M059J (cell line): ENCODE measurements around the gene SAP30. TPM values are rescaled to one million over a fixed set of nuclear protein-coding genes. Genes with fewer than 3 reads are reported as not detected.
A peak's percentile ranks its signal among the peaks of the same experiment; 100 is the strongest.

ENCODE experiments used
- DNase-seq: peaks from one replicate; pipeline ENCODE4 v3.0.0-alpha.2; 2012; ENCODE audit warnings: low read depth
- total RNA-seq: library from RNA; depleted of rRNA; stranded (reverse); fragments of >200 nt; shearing (Covaris generic); gene quantifications from 2 replicates; pipeline ENCODE4 v1.2.3, GENCODE V29; 2014

SAP30 gene
- total RNA-seq, 1 experiment from 2014 or later, result 46.4 TPM

DNA sequence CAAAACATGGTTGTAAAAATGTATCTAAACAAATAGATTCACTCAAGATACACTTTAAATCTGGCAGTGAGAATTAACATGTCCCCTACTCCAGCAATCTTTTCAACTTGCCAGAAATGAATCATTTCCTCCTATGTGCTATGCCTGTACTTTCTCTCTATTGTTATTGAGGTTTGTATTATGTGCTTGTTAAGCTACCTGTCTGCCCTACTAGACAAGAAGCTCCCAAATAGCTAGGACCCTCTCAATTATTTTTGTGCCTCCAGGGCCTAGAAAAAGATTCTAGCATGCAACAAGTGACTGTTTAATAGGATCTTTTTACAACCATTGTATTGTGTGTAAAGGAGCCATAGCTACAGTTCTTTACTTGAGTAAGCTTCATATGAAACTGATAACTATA lies 3.5 kb upstream of the SAP30 start:
- DNase-seq, result peak; percentile 21

DNA sequence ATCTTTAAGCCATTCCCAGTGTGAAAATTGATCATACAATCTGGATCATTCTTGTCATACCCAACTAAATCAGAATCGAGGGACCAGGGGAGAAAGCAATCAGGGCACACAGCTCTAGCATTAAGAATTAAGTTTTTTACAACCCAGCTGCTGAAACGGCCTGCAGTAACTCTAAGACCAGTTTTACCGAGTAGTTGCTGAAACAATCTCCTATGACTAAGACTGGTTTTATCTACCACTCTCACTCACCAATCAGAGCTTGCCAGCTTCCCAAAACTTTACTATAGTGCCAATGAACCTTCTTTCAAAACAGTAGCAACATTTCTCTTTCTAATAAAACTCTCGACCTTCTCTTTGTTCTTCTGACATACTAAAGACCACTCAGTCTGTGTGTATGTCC lies 2.8 kb upstream of the SAP30 start:
- DNase-seq, result peak; percentile 60

DNA sequence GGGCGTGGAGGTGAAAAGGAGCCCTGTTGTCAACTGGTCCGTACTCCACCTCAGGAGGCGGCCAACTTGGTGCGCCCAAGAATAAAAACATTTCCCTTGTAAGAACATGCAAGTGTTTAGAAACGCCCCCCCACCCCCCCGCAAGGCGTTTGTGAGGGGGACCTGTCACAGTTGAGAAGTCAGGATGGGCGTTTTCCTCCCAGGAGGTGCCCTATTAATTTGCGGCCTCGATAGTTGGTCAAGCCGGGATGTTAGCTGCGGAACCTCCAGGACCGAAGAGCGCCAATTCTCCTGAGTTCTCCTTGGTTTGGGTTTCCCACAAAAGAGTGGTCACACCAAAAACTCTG lies 651 bp upstream of the SAP30 start:
- no peak for DNase-seq

DNA sequence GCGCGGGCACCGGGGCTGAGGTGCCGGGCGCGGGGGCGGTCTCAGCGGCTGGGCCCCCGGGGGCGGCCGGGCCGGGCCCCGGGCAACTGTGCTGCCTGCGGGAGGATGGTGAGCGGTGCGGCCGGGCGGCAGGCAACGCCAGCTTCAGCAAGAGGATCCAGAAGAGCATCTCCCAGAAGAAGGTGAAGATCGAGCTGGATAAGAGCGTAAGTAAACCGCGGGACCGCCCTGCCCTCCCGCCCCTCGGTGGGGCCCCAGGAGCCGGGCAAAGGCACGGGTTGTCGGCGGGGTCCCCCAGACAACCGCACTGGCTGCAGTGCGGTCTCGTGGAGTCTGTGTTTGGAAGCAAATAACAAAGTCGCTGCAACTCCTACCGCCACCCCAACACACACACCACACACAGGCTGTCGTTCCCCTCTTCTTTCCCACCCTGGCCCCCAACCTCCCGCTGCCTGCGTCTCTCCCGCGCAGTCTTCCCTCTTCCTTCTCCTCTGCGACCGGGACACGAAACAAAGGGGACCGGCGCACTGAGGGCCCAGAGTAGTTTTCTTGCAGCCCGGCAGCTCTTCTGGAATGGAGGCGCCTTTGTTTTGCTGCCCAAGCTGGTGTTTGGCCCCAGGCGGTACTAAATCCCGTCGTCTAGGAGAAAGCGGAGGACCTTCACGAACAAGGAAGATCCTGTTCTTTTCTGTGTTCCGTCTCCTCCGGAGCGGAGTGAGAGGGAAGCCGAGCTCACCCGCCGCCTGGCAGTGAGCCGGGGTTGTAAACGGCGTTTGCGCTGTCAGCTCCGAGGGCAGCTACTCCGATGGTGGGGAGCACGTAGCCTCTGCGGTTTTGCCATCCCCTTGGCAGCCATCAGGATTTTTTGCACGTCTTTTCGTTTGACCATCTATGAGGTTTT lies 788 bp downstream of the SAP30 start:
- DNase-seq, result peak; percentile 72

DNA sequence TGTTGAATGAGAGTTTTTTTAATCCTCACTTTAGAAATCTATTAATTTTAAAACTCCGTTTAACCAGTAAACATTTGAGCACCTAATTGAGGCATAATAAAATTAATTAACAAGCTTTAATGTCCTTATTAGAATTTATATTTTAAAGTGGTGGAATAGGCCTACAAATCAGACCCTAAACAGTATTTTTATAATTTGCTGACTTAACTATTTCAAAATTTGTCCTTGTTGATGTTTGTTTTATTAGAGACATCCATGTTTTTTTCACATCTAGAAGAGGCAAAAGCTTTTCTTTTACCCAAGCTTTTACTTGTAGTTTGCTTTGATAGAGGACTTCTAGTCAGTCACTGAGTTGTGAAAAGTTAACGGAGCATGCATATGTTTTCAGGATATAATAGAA lies 3.8 kb downstream of the SAP30 start:
- DNase-seq, result no peak

DNA sequence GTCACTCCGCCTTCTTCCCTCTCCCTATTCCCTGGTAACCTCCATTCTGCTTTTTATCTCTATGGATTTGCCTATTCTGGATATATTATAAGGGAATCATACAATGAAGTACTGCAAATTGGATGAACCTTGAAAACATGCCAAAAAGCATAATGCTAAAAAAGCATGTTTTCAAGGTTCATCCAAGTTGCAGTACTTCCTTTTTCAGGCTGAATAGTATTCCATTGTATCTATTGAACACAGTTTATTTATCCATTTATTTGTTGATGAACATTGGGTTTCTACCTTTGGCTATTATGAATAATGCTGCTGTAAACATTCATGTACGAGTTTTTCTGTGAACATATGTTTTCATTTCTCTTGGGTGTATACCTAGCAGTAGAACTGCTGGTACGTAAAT lies 9.2 kb downstream of the SAP30 start:
- no peak for DNase-seq

DNA sequence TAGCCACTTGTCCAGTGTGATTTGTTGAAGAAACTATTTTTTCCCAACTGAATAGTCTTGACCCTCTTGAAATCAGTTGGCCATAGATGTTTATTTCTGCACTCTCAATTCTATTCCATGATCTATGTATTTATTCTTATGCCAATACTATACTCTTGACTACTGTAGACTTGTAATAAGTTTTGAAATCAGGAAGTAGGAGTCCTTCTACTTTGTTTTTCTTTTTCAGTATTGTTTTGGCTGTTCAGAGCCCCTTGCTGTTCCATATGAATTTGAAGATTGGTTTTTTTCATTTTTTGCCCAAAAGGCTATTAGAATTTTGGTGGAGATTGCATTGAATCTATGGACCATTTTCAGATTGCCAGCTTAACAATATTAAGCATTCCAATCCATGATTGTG lies 10.2 kb downstream of the SAP30 start:
- no peak for DNase-seq

DNA sequence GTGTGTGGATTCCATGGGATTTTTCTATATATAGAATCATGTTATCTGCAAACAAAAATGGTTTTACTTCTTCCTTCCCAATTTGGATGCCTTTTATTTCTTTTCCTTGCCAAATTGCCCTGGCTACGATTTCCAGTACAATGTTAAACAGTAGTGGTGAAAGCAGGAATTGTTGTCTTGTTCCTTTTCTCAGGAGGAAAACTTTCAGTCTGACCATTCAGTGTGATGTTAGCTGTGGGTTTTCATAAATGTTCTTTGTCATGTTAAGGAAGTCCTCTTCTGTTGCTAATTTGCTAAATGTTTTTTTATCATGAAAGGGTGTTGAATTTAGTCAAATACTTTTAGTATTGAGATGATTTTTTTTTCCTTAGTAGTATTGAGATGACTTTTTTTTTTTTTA lies 10.9 kb downstream of the SAP30 start:
- no peak for DNase-seq

DNA sequence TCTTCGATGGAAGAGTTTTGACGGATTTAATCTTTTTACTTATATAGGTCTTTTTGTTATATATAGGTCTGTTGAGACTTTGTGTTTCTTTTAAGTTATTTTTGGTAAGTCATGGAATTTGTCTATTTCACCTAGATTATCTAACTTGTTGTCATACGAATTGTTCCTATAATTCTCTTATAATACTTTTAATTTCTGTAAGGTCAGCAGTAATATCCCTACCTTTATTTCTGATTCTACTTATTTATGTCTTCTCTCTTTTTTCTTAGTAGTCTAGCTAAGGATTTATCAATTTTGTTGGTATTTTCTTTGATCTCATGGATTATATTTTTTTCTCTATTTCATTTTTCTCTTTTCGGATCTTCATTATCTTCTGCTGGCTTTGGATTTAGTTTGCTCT lies 11.6 kb downstream of the SAP30 start:
- DNase-seq, result no peak

DNA sequence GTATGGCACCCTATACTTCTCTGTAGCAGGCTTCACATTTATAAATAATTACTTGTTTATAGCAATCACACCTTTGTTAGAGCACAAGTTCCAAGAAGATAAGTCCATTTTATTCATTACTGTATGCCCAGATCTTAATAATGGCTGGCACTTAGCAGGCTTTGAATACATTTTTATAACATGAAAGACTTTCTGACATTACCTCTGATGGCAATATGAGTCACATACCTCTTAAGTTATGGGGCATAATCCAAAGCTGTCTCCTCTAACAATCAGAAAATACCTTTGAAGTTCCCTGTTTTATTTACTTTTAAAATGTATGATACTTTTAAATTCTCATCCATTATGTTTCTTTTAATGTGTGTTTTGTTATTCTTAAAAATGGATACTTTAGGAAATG lies 16.0 kb downstream of the SAP30 start:
- no peak for DNase-seq

DNA sequence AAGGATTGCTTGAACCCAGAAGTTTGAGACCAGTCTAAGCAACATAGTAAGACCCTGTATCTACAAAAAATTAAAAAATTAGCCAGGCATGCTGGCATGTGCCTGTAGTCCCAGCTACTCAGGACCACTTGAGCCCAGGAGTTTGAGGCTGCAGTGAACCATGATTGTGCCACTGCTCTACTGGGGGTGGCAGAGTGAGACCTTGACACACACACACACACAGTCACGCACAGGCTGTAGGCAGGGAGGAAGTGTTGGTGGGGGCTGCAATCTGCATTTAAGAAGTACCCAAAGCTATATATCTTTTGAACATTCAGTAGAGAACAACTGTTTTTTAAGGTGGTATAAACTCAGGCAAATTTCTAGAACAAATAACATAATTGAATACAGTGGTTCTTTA lies 20.9 kb downstream of the SAP30 start:
- DNase-seq, result no peak

DNA sequence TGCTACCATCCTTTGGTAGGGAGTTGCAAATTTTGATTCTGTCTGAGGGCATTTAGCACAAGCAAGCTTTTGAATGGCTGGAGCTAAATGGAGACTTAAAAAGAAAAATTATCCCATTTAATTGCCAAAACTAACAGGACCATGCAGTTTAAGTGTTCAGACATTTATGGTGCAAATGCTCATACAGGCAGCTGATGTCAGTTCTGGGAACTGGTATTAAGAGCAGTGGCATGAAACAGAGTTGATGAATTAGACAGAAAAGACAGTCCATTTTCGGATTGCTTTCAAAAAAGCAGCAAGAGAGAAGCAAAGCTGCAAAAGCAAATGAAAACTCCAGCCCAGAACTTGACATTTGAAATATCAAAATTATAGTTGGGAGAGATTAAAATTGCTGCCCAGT lies 26.9 kb downstream of the SAP30 start:
- DNase-seq, result no peak

DNA sequence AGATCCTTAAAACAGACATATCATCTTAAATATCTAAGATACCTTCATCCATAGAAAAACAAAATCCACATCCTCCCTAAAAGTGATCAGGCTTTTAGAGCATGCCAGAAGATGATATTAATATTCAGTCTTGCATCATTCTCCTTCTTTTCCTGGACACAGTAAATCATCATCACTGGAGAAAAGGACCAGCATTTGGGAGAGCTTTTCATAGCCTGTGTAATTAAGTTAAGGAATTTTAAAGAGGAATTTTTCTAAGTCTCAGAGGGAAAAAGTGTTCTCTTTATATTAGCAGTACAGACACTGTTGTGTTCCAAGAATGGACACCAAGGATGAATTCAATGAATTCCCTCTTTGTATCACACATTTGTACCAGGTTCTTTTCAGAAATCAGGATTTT lies 27.5 kb downstream of the SAP30 start:
- DNase-seq, result no peak

DNA sequence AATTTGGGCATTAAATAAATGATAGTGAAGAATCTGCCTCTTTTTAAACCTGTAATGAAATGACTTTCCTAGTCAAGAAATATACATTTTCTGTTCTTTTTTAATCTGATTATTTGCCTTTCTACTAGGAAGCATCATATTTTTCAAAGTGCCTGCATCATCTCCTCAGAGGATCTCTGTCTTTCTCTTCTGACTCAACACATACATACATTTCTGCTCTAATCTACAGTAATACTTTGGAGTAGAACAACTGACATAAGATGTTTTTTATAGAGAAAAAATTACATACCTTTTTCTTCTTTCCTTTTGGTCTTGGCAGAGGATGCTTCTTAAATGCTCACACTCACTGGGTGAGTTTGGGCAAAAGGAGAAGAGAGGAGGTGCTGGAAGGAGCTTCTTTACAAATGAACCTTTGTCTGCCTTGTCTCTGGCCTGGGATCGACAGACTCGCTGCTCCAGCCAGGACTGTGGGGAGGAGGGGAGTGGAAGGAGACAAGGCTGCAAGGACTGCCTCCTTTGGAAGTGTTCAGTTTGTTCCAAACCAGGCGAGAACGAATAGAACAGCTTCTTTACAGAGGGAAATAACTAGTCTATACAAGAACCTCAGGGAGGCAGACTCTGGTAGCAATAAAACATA lies 28.1 kb downstream of the SAP30 start, which contains the start of gene SCRG1:
Gene SCRG1 (minus strand): TSS at position 338 of the 637 bp plus-strand sequence. CDS start 7,702 bp downstream, outside the sequence.
- DNase-seq, result no peak

DNA sequence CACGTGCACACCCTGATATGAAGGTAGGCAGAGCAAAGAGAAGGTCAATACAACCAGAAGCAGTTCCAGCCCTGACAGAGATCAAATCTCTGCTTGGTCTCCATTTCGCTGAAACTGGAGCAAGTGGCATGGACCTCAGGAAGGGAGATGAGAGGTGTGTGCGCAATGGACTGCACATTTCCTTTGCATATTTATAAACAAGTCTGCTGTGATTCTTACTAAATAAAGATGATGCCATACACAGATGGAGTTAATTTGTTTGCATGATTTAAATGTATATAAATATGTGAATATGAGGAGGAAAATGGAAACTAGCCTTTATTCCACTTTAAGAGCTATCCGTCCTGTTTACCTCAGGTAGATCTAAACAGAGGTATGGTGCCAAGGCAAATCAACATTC lies 30.3 kb downstream of the SAP30 start:
- no peak for DNase-seq

DNA sequence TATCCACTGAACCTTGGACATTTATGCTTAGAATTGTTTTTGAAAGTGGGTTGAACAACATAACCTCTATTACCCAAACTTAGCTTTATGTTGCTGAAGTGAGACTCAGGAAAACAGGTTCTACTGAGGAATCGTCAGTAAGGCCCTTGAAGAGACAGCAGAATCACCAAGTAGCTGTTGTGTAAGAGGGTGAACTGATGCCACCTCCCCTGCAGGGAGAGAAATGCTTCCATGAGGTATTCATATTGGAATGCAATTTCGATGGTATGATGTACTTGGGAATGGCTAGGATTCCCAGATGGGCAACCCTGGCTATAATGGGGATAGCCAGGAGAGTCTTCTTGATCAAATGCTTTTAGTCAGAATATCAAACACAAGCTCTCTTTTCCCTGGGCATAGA lies 32.3 kb downstream of the SAP30 start:
- no peak for DNase-seq

DNA sequence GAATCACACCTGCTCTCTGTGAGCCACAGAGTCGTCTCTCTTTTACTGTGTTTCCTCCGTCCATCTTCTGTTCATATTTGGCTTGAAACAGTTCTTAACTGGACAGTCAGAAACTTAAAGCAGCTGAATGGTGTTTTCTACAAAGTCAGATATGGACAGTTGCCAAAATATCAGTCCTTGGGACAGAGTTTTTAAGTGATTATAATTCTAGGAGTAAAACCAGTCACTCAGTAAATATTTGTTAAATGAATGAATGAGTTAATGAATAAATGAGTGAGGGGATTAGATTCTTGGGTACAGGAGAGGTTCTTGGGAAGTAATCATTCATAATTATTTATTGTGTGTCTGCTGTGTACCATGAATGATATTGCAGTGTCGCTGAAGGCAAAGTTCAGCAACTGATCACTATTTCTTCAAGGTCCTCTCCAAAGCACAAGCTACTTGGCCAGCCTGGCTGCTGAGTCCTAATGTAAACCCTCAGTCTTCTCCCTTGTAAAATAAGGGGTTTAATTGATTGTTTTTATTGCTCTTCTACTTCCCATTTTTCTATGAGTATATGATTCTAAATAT lies 33.6 kb downstream of the SAP30 start:
- DNase-seq, result no peak

DNA sequence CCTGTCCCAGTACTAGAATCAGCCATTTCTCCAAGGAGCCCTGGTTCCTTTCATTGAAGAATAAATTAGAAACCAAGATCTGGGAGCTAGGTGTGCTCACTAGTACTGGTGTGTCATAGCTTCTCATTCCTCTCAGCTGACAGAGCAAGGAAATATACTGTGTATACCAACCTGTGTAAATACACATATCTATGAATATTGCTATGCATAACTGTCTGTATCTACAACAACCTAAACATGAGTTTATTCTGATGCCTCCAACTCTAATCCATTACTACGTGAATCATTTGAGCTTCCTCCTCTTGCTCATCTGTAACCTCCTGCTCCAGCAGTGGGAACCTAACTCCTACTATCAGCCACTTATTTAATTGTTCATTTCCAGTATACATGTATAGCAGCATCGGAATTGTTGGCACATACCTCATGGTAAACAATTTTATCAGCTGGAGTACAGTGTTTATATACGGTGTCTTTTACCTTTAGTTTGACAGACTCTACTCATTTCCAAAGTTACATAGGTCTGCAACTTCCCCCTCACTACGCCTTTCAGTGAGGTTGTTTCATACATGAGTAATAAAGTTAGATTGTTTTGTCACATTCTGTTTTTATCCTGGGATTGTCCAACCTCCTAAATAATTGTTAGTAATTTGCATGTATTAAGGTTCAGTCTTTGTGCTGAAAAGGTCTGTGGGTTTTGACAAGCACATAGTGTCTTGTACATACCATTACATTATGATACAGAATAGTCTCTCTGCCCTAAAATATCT lies 35.3 kb downstream of the SAP30 start:
- no peak for DNase-seq

DNA sequence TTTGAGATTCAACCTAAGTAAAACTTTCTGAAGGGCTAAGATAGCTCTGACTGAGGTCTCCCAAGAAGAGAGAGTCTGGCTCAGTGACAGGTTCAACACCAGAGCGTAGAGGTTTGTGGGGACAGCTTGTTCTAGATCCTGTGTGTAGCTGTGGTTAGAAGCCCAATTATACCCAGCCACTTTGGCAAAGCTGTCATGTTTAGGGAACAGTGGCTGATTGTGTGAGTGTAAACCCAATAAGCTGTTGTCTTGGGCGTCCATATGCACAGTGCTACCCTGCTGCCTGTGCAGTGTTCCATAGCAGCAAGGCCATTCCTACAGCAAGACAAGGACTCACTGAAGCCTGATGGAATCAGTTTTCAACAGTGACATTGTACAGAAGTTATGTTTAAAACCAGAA lies 39.3 kb downstream of the SAP30 start:
- DNase-seq, result no peak

DNA sequence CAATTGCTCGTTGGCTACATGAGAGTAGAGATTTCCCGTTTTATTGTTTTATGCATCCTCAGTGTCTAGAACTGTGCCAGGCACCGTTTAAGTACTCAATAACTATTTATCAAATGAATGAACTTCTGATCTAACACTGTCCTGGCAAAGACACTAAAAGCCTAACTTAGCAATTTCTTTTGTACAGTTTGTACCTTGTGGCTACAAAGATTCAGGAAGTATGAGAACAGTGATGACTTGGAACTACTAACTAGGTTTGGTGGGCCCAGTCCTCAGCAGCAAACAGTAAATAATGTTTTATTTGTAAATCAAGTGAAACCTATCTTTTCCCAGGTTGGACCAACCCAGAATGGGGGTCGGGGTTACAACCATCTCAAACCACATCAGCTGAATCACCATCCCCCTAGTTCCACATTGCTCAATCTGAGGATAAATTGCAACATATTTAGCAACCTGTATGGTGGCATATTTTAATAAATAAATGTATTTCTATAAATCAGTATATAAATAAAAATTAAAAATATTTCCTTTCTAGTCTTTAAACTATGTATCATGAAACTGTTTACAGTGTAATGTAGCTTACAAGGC lies 40.4 kb downstream of the SAP30 start:
- DNase-seq, result no peak

DNA sequence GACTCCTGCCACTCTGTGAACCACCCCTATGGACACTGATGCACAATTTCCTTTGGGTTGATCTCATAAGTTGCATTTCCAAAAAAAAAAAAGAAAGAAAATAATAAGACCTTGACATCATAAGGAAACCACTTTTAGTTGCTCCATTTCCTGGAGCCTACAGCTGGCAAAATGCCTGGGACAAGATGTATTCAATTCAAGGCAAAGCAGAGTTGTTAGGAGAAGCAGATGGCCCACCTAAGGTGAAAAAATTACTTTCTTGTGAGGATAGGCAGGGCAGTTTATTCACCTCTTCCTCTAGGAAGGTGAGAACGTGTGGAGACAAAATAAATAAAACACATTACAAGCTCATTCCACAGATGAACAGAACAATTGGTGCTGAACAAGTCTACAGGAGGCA lies 42.3 kb downstream of the SAP30 start:
- no peak for DNase-seq

DNA sequence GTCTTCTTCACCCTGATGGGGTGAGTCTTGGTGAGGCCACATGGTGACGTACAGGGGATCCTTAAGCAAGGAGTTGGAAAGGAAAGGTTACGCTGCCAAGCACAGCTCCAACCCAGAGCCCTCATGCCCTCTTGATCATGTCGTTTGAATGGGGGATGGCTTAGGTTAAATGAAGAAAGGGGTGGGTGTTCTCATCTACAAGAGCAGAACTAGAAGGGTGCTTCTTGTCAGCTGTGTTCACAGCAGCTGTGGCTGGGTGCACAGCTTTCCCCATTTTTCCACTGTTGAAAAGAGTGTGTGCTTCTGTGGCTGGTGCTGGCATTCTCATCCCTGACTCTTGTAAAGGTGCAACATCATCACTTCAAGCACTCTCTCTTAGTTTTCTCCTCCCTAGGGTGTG lies 43.7 kb downstream of the SAP30 start:
- DNase-seq, result no peak
